Common myeloid progenitor, CD34-positive (primary cell): ENCODE data around the gene SLIT3.
A peak's percentile ranks its signal among the peaks of the same experiment; 100 is the strongest.

Experiments
- CTCF ChIA-PET: fragments of 350-600 bp; sonication (Branson Sonifier 250); formaldehyde crosslinking; loops from one replicate; lab custom pipeline; 2021; ENCODE audit warnings: antibody characterized with exemption; lab: Charles Lee
- POLR2A ChIA-PET: fragments of 350-600 bp; sonication (Branson Sonifier 250); formaldehyde crosslinking; loops from one replicate; lab custom pipeline; 2021; ENCODE audit warnings: antibody characterized with exemption; lab: Charles Lee
- DNase-seq, 3 donors: peaks; one replicate each; pipeline versions ENCODE4 v3.0.0 to v3.0.0-alpha.2; 2013
- H3K27ac ChIP-seq, 2 experiments: 1 replicate in 1 of 2; 2 replicates in 1 of 2; pipeline ENCODE4 v1.7.0; 2013; ENCODE audit warnings: inconsistent platforms in 2 of 2, low read length in 2 of 2, mild to moderate bottlenecking in 2 of 2, low read depth in 1 of 2, moderate library complexity in 1 of 2; ENCODE audit not compliant: severe bottlenecking in 2 of 2, insufficient read depth in 1 of 2, poor library complexity in 1 of 2
- H3K27me3 ChIP-seq, 5 experiments: replicated peaks in 2 of 5; 1 replicate in 3 of 5; 2 replicates in 2 of 5; pipeline versions ENCODE4 v1.6.1 to v1.7.0; 2013; ENCODE audit warnings: low read length in 4 of 5, mild to moderate bottlenecking in 2 of 5, moderate library complexity in 2 of 5, inconsistent platforms in 1 of 5; ENCODE audit not compliant: insufficient read depth in 5 of 5, control insufficient read depth in 4 of 5
- H3K36me3 ChIP-seq, 4 experiments: 1 replicate in 2 of 4; 2 replicates in 2 of 4; pipeline versions ENCODE4 v1.6.1 to v1.7.0; 2013; ENCODE audit warnings: low read length in 3 of 4, control low read depth in 1 of 4, mild to moderate bottlenecking in 1 of 4; ENCODE audit not compliant: control insufficient read depth in 4 of 4, insufficient read depth in 4 of 4
- H3K4me1 ChIP-seq, 4 experiments: 1 replicate in 3 of 4; 2 replicates in 1 of 4; pipeline versions ENCODE4 v1.6.1 to v1.7.1; 2013; ENCODE audit warnings: low read length in 3 of 4, mild to moderate bottlenecking in 3 of 4, control low read depth in 1 of 4, inconsistent platforms in 1 of 4, moderate library complexity in 1 of 4; ENCODE audit not compliant: control insufficient read depth in 4 of 4, insufficient read depth in 4 of 4; ENCODE audit errors: control extremely low read depth in 1 of 4
- H3K4me3 ChIP-seq, 7 experiments: 1 replicate in 4 of 7; 2 replicates in 3 of 7; pipeline versions ENCODE4 v1.5.1 to v1.7.0; 2013; ENCODE audit warnings: mild to moderate bottlenecking in 7 of 7, low read length in 6 of 7, moderate library complexity in 6 of 7, inconsistent platforms in 2 of 7, low read depth in 2 of 7, control low read depth in 1 of 7; ENCODE audit not compliant: insufficient read depth in 4 of 7, control insufficient read depth in 1 of 7; ENCODE audit errors: extremely low read depth in 1 of 7
- H3K9me3 ChIP-seq, 5 experiments: 1 replicate in 4 of 5; 2 replicates in 1 of 5; pipeline versions ENCODE4 v1.6.1 to v1.7.1; 2013; ENCODE audit warnings: low read length in 4 of 5, mild to moderate bottlenecking in 2 of 5, inconsistent platforms in 1 of 5, low read depth in 1 of 5, moderate library complexity in 1 of 5; ENCODE audit not compliant: control insufficient read depth in 4 of 5, insufficient read depth in 2 of 5; ENCODE audit errors: control extremely low read depth in 1 of 5
- WGBS: methylation state at CpG from one replicate; pipeline ENCODE4 v1.1.5; 2013; ENCODE audit not compliant: insufficient coverage; 5-methylcytosine and 5-hydroxymethylcytosine counted together

Gene SLIT3

GRCh38 chr5:168916266-168916665 is 384.7 kb downstream of the SLIT3 start:
- ChIA-PET POLR2A (no interaction called here), CTCF (no interaction called here)
- Histone ChIP-seq H3K9me3 (no peaks in the 10 kb centered on the region), H3K36me3 (no peaks in the 10 kb centered on the region), H3K27me3 (peaks cover 0 to 21% (median 12%) of the 10 kb centered on the region in 5 experiments), H3K4me3 (no peak overlapping the region), H3K4me1 (peaks cover 3 to 10% (median 6%) of the 10 kb centered on the region in 4 experiments), H3K27ac (no peak overlapping the region)
- DNase-seq: no peak
- 88% methylated on average over 5 of the region's 5 CpGs for WGBS

DNA sequence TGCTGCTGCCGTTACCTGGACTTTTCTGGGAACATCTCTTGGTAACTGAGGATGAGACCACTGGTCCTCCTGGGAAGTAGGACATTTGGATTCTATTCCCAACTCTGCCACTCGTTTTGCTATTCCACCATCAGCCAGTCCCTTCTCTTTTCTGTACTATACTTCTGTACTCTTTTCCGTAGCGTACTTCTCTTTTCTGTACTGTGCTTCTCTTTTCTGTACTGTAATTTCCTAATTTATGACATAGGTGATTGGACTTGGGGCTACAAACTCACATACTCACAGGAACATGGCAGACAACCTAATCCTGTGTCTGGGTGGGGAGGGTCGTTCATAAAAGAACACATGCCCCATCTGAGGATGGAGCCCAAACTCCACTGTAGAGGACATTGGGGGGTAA is 386.4 kb downstream of the SLIT3 start:
- no peak overlapping the region for H3K27ac ChIP-seq
- no peaks in the 10 kb centered on the region for H3K36me3 ChIP-seq
- H3K4me3 ChIP-seq: no peak overlapping the region
- H3K27me3 ChIP-seq: peaks cover 0 to 10% (median 2%) of the 10 kb centered on the region in 5 experiments
- 22% methylated on average over 1 of the region's 5 CpGs for WGBS
- H3K9me3 ChIP-seq: no peaks in the 10 kb centered on the region
- ChIA-PET CTCF (no interaction called here), POLR2A (no interaction called here)
- DNase-seq: peak in 2 of 3 donors; percentile 8 to 17
- H3K4me1 ChIP-seq: peaks cover 0 to 4% (median 1%) of the 10 kb centered on the region in 4 experiments

DNA sequence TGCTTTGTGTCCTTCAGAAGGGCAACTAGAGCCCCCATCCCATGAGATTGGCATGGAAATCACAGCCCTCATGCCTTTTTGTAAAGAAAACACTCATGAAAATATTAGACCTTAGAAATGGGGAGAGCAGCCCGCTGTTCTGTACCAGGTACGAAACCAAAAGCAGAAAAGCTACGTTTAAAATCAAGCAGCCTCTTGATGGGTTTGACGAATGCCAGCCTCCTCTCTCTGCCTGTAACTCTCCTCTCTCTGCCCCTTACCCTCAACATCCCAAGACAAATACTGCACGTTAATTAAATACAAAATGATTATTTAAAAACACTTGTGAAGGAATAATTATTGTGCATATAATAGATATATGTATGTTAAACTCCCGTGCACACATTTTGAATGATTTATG is 390.1 kb downstream of the SLIT3 start:
- no peaks in the 10 kb centered on the region for H3K36me3 ChIP-seq
- H3K4me3 ChIP-seq: no peak overlapping the region
- POLR2A ChIA-PET: no interaction called here
- H3K27me3 ChIP-seq: peaks cover 0 to 7% (median 2%) of the 10 kb centered on the region in 5 experiments
- WGBS: 96% methylated on average over 5 of the region's 6 CpGs
- no peaks in the 10 kb centered on the region for H3K9me3 ChIP-seq
- no peak overlapping the region for H3K27ac ChIP-seq
- CTCF ChIA-PET: interaction anchor here (1.1 kb wide), 1 partner anchor 12 kb away, joined by 3 read pairs; no protein-coding TSS in a partner anchor
- H3K4me1 ChIP-seq: peaks cover 0 to 3% (median 0%) of the 10 kb centered on the region in 4 experiments
- DNase-seq: no peak

- Histone ChIP-seq H3K4me1 (no peaks in the 10 kb centered on the region), H3K27me3 (peaks cover 0 to 7% (median 0%) of the 10 kb centered on the region in 5 experiments), H3K27ac (no peak overlapping the region), H3K9me3 (no peaks in the 10 kb centered on the region), H3K4me3 (no peak overlapping the region), H3K36me3 (no peaks in the 10 kb centered on the region)
- 96% methylated on average over 7 of the region's 9 CpGs for WGBS
- ChIA-PET POLR2A (no interaction called here), CTCF (no interaction called here)
- no peak for DNase-seq
Observed at GRCh38 chr5:168908207-168908606, 392.7 kb downstream of the SLIT3 start.

DNA sequence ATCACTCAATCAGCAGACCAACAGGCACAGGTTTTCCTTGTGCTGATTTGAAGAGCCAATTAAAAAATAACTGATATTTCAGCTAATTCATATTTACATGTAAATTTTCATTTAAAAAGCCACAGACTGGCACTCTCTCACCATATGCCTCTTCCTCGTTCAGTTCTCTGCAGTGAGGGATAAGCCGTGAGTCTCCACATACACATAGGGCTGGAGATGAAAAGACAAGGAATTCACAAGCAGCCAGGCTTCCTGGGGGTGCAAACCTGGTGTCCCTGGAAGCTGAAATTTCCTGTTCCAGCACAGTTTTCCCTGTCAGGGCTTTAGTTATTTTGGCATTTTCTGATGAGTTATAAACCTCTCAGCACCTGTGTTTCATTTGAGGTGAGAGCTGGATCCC is 397.9 kb downstream of the SLIT3 start:
- no peak for DNase-seq
- Histone ChIP-seq H3K9me3 (no peaks in the 10 kb centered on the region), H3K4me3 (no peak overlapping the region), H3K27ac (no peak overlapping the region), H3K27me3 (no peaks in the 10 kb centered on the region), H3K36me3 (no peaks in the 10 kb centered on the region), H3K4me1 (peaks cover 0 to 4% (median 3%) of the 10 kb centered on the region in 4 experiments)
- WGBS: 85% methylated on average over 2 of the region's 2 CpGs
- CTCF ChIA-PET: no interaction called here
- POLR2A ChIA-PET: no interaction called here

DNA sequence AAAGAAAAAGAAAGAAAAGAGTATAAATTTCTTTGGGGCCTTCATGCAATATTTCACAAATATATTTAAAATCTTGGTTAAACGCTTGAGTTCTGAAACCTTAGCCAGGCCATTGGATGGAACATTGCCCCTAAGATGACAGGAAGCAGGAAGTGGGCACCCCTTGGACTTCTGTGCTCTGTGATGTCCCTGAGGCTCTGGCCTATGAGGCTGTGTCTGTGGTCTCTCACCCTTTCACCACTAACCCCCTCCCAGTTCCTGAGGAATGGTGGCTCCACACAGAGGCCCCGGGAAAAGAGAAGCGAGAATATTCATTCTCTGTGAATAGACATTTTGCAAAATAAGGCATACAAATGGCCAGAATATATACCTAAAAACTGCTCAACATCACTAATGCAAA is 401.3 kb downstream of the SLIT3 start:
- Histone ChIP-seq H3K4me1 (peaks cover 0 to 4% (median 3%) of the 10 kb centered on the region in 4 experiments), H3K27ac (no peak overlapping the region), H3K4me3 (no peak overlapping the region), H3K36me3 (no peaks in the 10 kb centered on the region), H3K27me3 (no peaks in the 10 kb centered on the region), H3K9me3 (no peaks in the 10 kb centered on the region)
- no peak for DNase-seq
- WGBS: 83% methylated on average over 1 of the region's 3 CpGs
- CTCF ChIA-PET: no interaction called here
- POLR2A ChIA-PET: no interaction called here

GRCh38 chr5:168899264-168899663 is 401.7 kb downstream of the SLIT3 start:
- H3K9me3 ChIP-seq: no peaks in the 10 kb centered on the region

More at GRCh38 chr5:168899264-168899663, 401.7 kb downstream of the SLIT3 start:
- CTCF ChIA-PET: no interaction called here
- H3K4me1 ChIP-seq: peaks cover 0 to 4% (median 3%) of the 10 kb centered on the region in 4 experiments
- no peak for DNase-seq
- WGBS: 98% methylated on average over 3 of the region's 4 CpGs
- POLR2A ChIA-PET: no interaction called here
- H3K36me3 ChIP-seq: no peaks in the 10 kb centered on the region
- no peak overlapping the region for H3K4me3 ChIP-seq
- no peaks in the 10 kb centered on the region for H3K27me3 ChIP-seq
- no peak overlapping the region for H3K27ac ChIP-seq
